CD8-positive, alpha-beta memory T cell (primary cell): ENCODE data around the gene ITGB3. TPM values are rescaled to one million over a fixed set of nuclear protein-coding genes. Genes with fewer than 3 reads are reported as not detected.

Experiments
- CTCF ChIA-PET: fragments of 350-600 bp; sonication (Branson Sonifier 250); formaldehyde crosslinking; loops from one replicate; lab custom pipeline; 2021; ENCODE audit warnings: antibody characterized with exemption; lab: Charles Lee
- POLR2A ChIA-PET: fragments of 350-600 bp; sonication (Branson Sonifier 250); formaldehyde crosslinking; loops from one replicate; lab custom pipeline; 2021; ENCODE audit warnings: antibody characterized with exemption; lab: Charles Lee
- DNase-seq, 5 donors: peaks; one replicate each; pipeline versions ENCODE4 v3.0.0 to v3.0.0-alpha.2; 2020 to 2022; ENCODE audit warnings: mixed read lengths in 1 of 5
- H3K27ac ChIP-seq: one replicate; pipeline ENCODE4 v1.7.0; 2013; ENCODE audit warnings: low read depth, mild to moderate bottlenecking, low read length, moderate library complexity
- H3K27me3 ChIP-seq: 2 replicates; pipeline ENCODE4 v1.7.0; 2013; ENCODE audit warnings: low read length, mild to moderate bottlenecking; ENCODE audit not compliant: insufficient read depth, poor library complexity, severe bottlenecking
- H3K36me3 ChIP-seq: 2 replicates; pipeline ENCODE4 v1.7.0; 2013; ENCODE audit warnings: mild to moderate bottlenecking, low read length, moderate library complexity; ENCODE audit not compliant: insufficient read depth
- H3K4me1 ChIP-seq: 2 replicates; pipeline ENCODE4 v1.7.0; 2013; ENCODE audit warnings: mild to moderate bottlenecking, low read length, moderate library complexity; ENCODE audit not compliant: insufficient read depth
- H3K4me3 ChIP-seq: 2 replicates; pipeline ENCODE4 v1.7.0; 2013; ENCODE audit warnings: mild to moderate bottlenecking, low read length
- H3K9me3 ChIP-seq: 2 replicates; pipeline ENCODE4 v1.7.0; 2013; ENCODE audit warnings: mild to moderate bottlenecking, low read length
- H3K27ac Mint-ChIP-seq, 8 donors: one replicate each; pipeline ENCODE4 v1.8.0; 2020 to 2021; ENCODE audit warnings: mixed read lengths in 8 of 8, mild to moderate bottlenecking in 6 of 8, inconsistent platforms in 3 of 8, moderate library complexity in 3 of 8
- H3K27me3 Mint-ChIP-seq, 2 donors: one replicate each; pipeline ENCODE4 v1.8.0; 2020 to 2021; ENCODE audit warnings: mixed read lengths in 2 of 2, mild to moderate bottlenecking in 1 of 2, moderate library complexity in 1 of 2
- H3K36me3 Mint-ChIP-seq, 3 donors: one replicate each; pipeline ENCODE4 v1.8.0; 2020 to 2021; ENCODE audit warnings: mixed read lengths in 3 of 3, inconsistent platforms in 1 of 3, mild to moderate bottlenecking in 1 of 3
- H3K4me1 Mint-ChIP-seq, 3 donors: one replicate each; pipeline ENCODE4 v1.8.0; 2020 to 2021; ENCODE audit warnings: mixed read lengths in 3 of 3, inconsistent platforms in 1 of 3, mild to moderate bottlenecking in 1 of 3
- H3K4me3 Mint-ChIP-seq, 7 donors: one replicate each; pipeline ENCODE4 v1.8.0; 2020 to 2021; ENCODE audit warnings: mixed read lengths in 7 of 7, mild to moderate bottlenecking in 6 of 7, moderate library complexity in 4 of 7, inconsistent platforms in 2 of 7
- H3K9me3 Mint-ChIP-seq, 5 donors: one replicate each; pipeline ENCODE4 v1.8.0; 2020 to 2022; ENCODE audit warnings: mixed read lengths in 5 of 5, mild to moderate bottlenecking in 3 of 5, moderate library complexity in 2 of 5, inconsistent platforms in 1 of 5
- polyA plus RNA-seq: library from polyadenylated mRNA; unstranded; fragments of 300-500 nt; fragmentation: Illumina TruSeq; gene quantifications from one replicate; pipeline ENCODE4 v1.2.3, GENCODE V29; 2021
- total RNA-seq, 2 experiments: library from RNA; stranded (reverse); gene quantifications; one replicate each; pipeline ENCODE4 v1.2.3, GENCODE V29; 2021

The ITGB3 gene
- total and polyA plus RNA-seq, 3 experiments from 2014 or later = 0.07 to 0.13 TPM; not detected in 1

GRCh38 chr17:47290870-47291241 is 37.2 kb downstream of the ITGB3 start:
- no peaks in the 10 kb centered on the region for H3K4me1 ChIP-seq
- H3K9me3 ChIP-seq = no peaks in the 10 kb centered on the region
- no peak overlapping the region for H3K27ac Mint-ChIP-seq
- no peaks in the 10 kb centered on the region for H3K36me3 ChIP-seq
- no peaks in the 10 kb centered on the region for H3K9me3 Mint-ChIP-seq
- ChIA-PET POLR2A (no interaction called here), CTCF (interaction anchor here (1.0 kb wide), 1 partner anchor 8 kb away, joined by 3 read pairs; no protein-coding TSS in a partner anchor)
- no peak overlapping the region for H3K4me3 Mint-ChIP-seq
- H3K4me1 Mint-ChIP-seq = no peaks in the 10 kb centered on the region
- no peak for DNase-seq
- H3K27ac ChIP-seq = no peak overlapping the region
- no peaks in the 10 kb centered on the region for H3K27me3 ChIP-seq
- peaks cover 6 to 9% of the 10 kb centered on the region in 2 donors for H3K27me3 Mint-ChIP-seq
- H3K36me3 Mint-ChIP-seq = no peaks in the 10 kb centered on the region
- H3K4me3 ChIP-seq = no peak overlapping the region

DNA sequence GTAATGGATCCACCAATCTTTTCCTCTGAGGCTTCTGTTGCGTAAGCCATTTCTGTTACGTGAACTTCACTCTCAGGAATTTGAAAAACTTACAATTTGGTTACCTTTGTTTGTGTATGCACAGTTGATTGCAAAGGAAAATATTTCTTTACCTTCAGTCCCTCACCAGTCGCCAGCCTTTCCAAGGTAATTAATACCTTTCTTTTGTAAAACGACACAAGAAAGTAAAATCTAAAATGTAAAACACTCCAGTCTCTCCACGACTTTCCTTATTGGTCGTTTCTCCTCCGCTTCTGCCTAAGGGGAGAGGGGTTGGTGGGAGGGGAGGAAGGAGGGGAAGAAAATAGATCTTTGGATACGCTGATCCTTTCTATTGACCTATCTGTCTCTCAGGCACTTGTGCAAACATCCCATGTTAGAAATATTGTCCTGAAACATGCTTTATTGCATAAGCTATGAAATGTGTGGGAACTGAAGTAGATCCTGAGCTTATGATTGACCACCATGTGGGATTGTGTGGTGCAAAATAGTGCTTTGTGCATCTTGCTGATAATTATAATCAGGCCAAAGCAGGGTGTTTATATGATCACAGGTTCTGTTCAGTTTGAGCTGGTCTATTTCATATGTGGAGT is 37.7 kb downstream of the ITGB3 start:
- ChIA-PET CTCF (no interaction called here), POLR2A (no interaction called here)
- DNase-seq = no peak
- H3K27ac ChIP-seq = no peak overlapping the region
- no peaks in the 10 kb centered on the region for H3K4me1 Mint-ChIP-seq
- H3K9me3 Mint-ChIP-seq = no peaks in the 10 kb centered on the region
- H3K36me3 Mint-ChIP-seq = no peaks in the 10 kb centered on the region
- H3K4me3 Mint-ChIP-seq = no peak overlapping the region
- H3K27ac Mint-ChIP-seq = no peak overlapping the region
- no peaks in the 10 kb centered on the region for H3K27me3 ChIP-seq
- H3K27me3 Mint-ChIP-seq = peaks cover 6 to 8% of the 10 kb centered on the region in 2 donors
- H3K4me3 ChIP-seq = no peak overlapping the region
- no peaks in the 10 kb centered on the region for H3K36me3 ChIP-seq
- H3K4me1 ChIP-seq = no peaks in the 10 kb centered on the region
- H3K9me3 ChIP-seq = no peaks in the 10 kb centered on the region

DNA sequence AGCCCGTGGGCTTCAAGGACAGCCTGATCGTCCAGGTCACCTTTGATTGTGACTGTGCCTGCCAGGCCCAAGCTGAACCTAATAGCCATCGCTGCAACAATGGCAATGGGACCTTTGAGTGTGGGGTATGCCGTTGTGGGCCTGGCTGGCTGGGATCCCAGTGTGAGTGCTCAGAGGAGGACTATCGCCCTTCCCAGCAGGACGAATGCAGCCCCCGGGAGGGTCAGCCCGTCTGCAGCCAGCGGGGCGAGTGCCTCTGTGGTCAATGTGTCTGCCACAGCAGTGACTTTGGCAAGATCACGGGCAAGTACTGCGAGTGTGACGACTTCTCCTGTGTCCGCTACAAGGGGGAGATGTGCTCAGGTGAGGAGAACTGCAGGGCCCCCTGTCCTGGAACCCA is 38.6 kb downstream of the ITGB3 start:
- Histone ChIP-seq H3K4me3 (no peak overlapping the region), H3K9me3 (no peaks in the 10 kb centered on the region), H3K4me1 (no peaks in the 10 kb centered on the region), H3K36me3 (no peaks in the 10 kb centered on the region), H3K27ac (peak overlapping the region; percentile 38), H3K27me3 (no peaks in the 10 kb centered on the region)
- no peak for DNase-seq
- Mint-ChIP-seq H3K4me1 (no peaks in the 10 kb centered on the region), H3K27ac (no peak overlapping the region), H3K27me3 (peaks cover 6 to 7% of the 10 kb centered on the region in 2 donors), H3K4me3 (no peak overlapping the region), H3K9me3 (peaks cover 0 to under 1% (median 0%) of the 10 kb centered on the region in 5 donors), H3K36me3 (no peaks in the 10 kb centered on the region)
- CTCF ChIA-PET = no interaction called here
- POLR2A ChIA-PET = no interaction called here

DNA sequence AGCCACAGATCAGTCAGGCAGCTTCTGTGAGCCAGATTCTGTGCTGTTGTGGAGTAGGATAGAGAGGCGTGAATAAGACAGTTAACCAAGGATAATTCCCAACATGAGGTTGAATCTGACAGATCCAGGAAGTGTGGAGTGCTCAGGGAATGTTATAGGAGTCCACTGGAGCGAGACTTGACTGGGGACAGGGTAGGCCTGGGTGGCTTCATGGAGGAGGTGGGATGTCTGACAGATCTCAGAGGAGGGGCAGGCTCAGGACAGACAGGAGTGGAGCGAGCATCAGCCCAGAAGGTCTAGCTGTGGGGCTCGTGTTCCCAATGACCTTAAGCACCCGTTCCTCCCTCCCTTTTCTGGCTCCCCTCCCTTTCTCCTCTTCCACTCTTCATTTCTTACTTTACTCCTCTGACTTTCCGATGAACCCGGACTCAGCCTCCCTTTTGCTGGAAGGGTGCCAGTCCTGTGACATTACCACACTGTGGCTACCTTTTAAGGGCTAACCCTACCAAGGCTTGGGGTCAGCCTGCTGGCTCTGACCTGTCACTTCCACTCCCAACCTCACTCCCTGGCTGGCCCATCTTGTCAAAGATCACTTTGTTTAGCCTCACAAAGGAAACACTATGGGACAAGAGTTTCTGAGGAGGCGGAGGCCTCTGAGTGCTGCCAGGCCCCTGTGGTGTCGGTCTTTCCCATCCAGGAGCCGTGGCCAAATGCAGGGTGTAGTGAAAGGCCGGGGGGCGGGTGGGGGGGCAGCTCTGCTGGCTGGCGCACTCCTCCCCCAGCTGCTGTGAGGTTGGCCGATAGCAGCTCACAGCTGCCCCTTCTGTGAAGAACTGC is 41.6 kb downstream of the ITGB3 start:
- H3K4me3 Mint-ChIP-seq = no peak overlapping the region
- no peak for DNase-seq
- POLR2A ChIA-PET = no interaction called here
- peaks cover 6 to 10% of the 10 kb centered on the region in 2 donors for H3K27me3 Mint-ChIP-seq
- peaks cover 0 to 1% (median 0%) of the 10 kb centered on the region in 5 donors for H3K9me3 Mint-ChIP-seq
- H3K27ac ChIP-seq = no peak overlapping the region
- no peaks in the 10 kb centered on the region for H3K27me3 ChIP-seq
- no peak overlapping the region for H3K4me3 ChIP-seq
- H3K9me3 ChIP-seq = no peaks in the 10 kb centered on the region
- no peaks in the 10 kb centered on the region for H3K36me3 ChIP-seq
- H3K4me1 ChIP-seq = no peaks in the 10 kb centered on the region
- CTCF ChIA-PET = no interaction called here
- no peaks in the 10 kb centered on the region for H3K36me3 Mint-ChIP-seq
- peak overlapping the region in 1 of 8 donors; percentile 11 for H3K27ac Mint-ChIP-seq
- H3K4me1 Mint-ChIP-seq = no peaks in the 10 kb centered on the region

- POLR2A ChIA-PET = no interaction called here
- no peaks in the 10 kb centered on the region for H3K36me3 ChIP-seq
These were observed 42.2 kb downstream of the ITGB3 start for GRCh38 chr17:47295874-47296255.

GRCh38 chr17:47297661-47298400 is 44.2 kb downstream of the ITGB3 start:
- peaks cover 0 to 3% (median 0%) of the 10 kb centered on the region in 3 donors for H3K36me3 Mint-ChIP-seq

More at GRCh38 chr17:47295874-47296255, 42.2 kb downstream of the ITGB3 start:
- Mint-ChIP-seq H3K27ac (no peak overlapping the region), H3K36me3 (no peaks in the 10 kb centered on the region), H3K9me3 (peaks cover 0 to 2% (median 0%) of the 10 kb centered on the region in 5 donors), H3K27me3 (peaks cover 6 to 10% of the 10 kb centered on the region in 2 donors), H3K4me1 (no peaks in the 10 kb centered on the region), H3K4me3 (no peak overlapping the region)
- CTCF ChIA-PET = no interaction called here
- Histone ChIP-seq H3K9me3 (no peaks in the 10 kb centered on the region), H3K27ac (no peak overlapping the region), H3K27me3 (no peaks in the 10 kb centered on the region), H3K4me1 (no peaks in the 10 kb centered on the region), H3K4me3 (no peak overlapping the region)
- no peak for DNase-seq

DNA sequence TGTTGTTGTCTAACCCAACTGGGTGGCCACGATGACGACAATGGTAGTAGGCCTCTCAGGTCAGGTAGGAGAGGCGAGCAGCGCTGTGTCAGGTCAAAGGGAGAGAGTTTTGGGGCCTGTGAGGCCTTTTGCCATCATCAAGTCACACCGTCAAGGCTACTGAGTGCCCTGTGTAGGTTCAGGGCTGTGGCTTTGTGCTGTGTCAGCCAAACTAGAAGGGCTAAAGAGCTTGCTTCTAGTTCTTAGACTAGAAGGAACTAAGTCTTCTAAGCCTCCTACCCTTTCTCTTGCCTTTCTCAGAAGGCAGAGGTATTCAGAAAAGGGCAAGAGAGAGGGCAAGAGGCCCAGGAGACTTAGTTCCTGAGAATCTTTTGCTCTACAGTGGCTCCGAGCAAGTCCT is 45.1 kb downstream of the ITGB3 start:
- Histone ChIP-seq H3K27me3 (no peaks in the 10 kb centered on the region), H3K27ac (no peak overlapping the region), H3K4me3 (no peak overlapping the region), H3K4me1 (no peaks in the 10 kb centered on the region), H3K9me3 (no peaks in the 10 kb centered on the region), H3K36me3 (no peaks in the 10 kb centered on the region)
- Mint-ChIP-seq H3K36me3 (peaks cover 0 to 3% (median 0%) of the 10 kb centered on the region in 3 donors), H3K27me3 (peaks cover 6 to 10% of the 10 kb centered on the region in 2 donors), H3K9me3 (peaks cover 1 to 16% (median 4%) of the 10 kb centered on the region in 5 donors), H3K4me3 (no peak overlapping the region), H3K4me1 (peaks cover 0 to 5% (median 0%) of the 10 kb centered on the region in 3 donors), H3K27ac (no peak overlapping the region)
- no peak for DNase-seq
- POLR2A ChIA-PET = no interaction called here
- CTCF ChIA-PET = no interaction called here

More at GRCh38 chr17:47297661-47298400, 44.2 kb downstream of the ITGB3 start:
- H3K27me3 ChIP-seq = no peaks in the 10 kb centered on the region
- DNase-seq = no peak
- H3K4me1 ChIP-seq = no peaks in the 10 kb centered on the region
- H3K4me3 Mint-ChIP-seq = no peak overlapping the region
- no peaks in the 10 kb centered on the region for H3K9me3 ChIP-seq
- ChIA-PET CTCF (no interaction called here), POLR2A (no interaction called here)
- no peak overlapping the region for H3K27ac Mint-ChIP-seq
- peaks cover 0 to 5% (median 0%) of the 10 kb centered on the region in 3 donors for H3K4me1 Mint-ChIP-seq
- no peak overlapping the region for H3K27ac ChIP-seq
- H3K27me3 Mint-ChIP-seq = peaks cover 6 to 10% of the 10 kb centered on the region in 2 donors
- H3K9me3 Mint-ChIP-seq = peaks cover 1 to 16% (median 4%) of the 10 kb centered on the region in 5 donors
- no peak overlapping the region for H3K4me3 ChIP-seq
- no peaks in the 10 kb centered on the region for H3K36me3 ChIP-seq
